ENCODE measurements around the gene SMPD4.
"Not testable (repeated sequence)": the region's sequence is repeated elsewhere in the genome, so short reads cannot be mapped to it uniquely, and the experiment has no call there.

The SMPD4 gene

DNA sequence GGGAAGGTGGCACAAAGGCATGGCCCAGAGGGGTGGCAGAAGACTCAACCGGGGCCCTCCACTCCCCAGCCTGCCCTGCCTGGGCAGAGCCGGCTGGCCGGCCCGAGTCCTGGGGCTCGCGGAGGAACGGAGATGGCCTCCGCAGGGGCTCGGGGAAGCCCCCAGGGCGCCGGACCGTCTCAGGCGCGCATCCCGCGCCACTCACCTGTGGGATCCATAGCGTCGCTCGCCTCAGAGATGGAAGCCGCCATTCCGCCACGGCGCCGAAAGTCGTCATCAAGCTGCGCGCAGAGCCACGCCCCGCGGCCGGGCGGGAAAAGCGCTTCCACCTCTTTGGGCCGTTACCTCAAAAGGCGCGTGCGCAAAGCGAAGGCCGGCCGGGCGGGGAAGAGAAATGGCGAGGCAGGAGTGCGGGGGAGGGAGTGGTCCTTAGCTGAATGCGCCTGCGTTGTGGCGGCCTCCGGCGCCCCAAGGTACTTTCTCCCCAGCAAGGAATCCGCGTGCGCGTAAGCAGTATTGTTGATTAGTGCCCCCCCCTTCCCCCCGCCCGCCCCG, at the start of gene SMPD4:
TSS of gene SMPD4 (minus strand) at position 278 of the 555 bp plus-strand sequence. CDS start 5,010 bp downstream, outside the sequence.
- DNase-seq: peak; percentile 93 to 97 (median 95)

GRCh38 chr2:130230907-130231306, 49.5 kb upstream of the SMPD4 start:
- DNase-seq: not testable (repeated sequence)

DNA sequence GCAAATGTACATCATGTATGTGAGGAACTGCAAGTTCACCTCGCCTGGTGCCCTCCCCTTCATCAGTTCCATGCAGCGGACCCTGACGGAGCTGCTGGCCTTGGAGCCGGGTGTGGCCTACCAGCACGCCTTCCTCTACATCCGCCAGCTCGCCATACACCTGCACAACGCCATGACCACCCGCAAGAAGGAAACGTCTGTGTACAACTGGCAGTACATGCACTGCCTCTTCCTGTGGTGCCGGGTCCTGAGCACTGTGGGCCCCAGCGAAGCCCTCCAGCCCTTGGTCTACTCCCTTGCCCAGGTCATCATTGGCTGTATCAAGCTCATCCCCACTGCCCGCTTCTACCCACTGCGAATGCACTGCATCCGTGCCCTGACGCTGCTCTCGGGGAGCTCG, 49.0 kb upstream of the SMPD4 start:
- DNase-seq: not testable (repeated sequence)

DNA sequence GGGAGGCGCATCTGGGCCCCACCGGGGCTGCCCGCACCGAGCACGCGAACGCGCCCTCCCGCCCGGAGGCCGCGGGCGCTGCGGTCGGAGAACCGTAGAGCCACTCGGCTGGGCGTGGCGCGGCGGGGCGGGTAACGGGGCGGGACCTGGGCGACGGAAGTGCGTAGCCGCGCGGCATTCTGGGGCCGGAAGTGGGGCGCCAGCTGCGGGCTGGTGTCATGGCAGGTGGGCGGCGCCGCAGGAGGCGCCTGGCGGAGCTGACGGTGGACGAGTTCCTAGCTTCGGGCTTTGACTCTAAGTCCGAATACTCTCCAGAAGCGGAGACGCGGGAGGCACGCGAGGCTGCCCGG, 47.7 kb upstream of the SMPD4 start:
- DNase-seq: not testable (repeated sequence)

DNA sequence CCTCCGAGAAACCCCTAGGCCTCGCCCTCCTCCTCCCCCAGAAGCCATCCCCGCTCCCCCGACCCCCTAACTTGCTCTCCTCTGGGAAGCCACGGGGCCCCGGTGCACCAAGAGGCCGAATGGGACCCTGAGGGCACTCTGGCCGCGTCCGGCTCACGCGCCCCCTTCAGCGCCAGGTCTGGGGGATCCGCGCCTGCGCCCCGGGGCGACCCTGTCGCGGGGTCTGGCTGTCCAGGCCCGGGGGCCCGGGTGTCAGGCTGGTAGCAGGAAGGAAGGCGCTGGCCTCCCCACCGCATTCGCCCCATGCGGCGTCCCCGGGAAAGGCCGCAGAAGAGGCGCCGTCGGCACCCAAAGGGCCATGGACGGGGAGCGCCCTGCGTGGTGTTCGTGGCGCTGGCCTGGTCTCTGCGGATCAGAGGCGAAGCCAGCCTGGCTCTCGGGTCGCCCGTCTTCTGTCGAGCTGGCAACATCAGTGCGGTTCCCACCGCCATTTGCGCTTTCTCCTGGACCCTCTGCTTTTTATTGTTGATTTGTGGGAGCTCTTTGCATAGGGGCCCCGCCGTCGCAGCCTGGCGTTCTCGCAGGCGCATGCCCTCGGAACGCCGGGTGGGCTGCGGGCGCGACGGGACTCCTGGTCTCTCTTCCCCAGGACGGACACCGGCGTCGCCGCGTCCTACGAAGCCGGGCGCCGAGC, 47.2 kb upstream of the SMPD4 start:
- DNase-seq: not testable (repeated sequence)

GRCh38 chr2:130228005-130228404, 46.6 kb upstream of the SMPD4 start:
- DNase-seq: not testable (repeated sequence)

DNA sequence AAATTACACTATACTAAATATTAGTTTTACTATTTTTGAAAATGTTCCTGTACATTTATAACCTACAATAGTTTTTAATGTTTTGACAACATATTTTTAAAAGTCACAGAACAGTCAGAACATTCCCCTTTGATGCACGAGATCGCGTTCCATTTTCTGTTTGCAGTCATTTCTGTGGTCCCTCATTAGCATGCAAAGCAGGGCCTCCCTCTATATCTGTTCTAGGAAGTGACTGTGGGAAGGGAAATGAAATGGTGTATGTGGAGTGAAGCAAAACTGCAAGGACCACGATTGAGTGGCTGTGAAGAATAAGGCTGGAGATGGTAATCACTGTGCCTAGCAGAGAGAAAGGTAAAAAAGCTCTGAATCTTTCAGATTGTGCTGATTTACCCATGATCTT, 41.1 kb upstream of the SMPD4 start:
- not testable (repeated sequence) for DNase-seq

DNA sequence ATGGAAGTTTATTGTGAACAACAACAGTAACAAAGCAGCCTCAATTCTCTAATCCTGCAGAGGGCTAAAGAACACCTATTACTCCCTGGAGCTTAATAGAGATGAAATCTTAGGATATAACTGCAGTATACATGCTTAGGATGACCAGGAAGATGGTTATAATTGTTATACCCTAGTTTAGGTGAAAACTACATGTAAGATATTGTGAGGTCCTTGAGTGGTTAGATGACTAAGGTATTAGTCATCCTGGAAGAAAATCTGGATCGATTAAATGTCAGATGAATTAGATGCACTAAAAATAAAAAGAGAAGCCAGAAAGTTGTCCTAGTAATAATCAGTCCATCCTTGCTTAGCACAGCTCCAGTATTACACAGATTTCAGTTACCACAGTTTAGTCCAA, 39.1 kb upstream of the SMPD4 start:
- DNase-seq: not testable (repeated sequence)

DNA sequence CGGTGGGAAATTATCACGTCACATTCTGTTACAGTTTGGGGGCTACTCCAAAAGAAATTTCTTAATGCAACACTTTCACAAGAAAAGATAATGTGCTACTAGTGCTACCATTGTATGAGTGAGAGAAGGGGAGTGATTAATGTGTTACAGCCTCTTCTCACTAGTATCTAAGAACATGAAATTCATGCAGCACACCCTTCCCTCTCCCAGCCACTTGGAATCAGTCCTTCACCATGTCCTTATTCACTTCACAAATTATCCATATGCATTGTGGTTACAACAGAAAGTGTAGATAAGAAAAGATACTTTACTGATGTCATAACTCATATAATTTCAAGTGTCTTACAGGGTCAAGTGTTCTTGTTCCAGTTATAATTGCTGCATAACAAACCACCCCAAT, 37.7 kb upstream of the SMPD4 start:
- DNase-seq: not testable (repeated sequence)

GRCh38 chr2:130207051-130207450, 25.6 kb upstream of the SMPD4 start:
- DNase-seq: not testable (repeated sequence)

- not testable (repeated sequence) for DNase-seq
Measured at GRCh38 chr2:130203150-130203549, 21.7 kb upstream of the SMPD4 start.

DNA sequence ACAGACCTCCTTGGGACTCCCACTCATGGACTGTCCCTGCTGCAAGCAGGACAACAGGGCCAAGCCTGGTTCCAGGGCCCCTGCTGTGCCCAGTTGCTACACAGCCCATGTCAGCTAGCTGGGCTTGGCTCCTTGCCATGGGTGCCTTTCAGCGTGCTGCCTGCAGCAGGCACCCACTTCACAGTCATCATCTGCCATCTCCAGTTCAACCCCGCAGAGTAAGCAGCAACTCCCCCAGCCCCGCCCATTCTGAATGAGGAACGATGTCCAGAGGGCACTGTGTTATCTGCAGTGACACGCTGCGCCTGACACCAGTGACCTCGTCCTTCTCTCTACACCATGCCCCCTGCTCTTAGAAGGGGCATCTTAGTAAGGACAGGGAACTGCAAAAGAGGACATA, 21.1 kb upstream of the SMPD4 start:
- not testable (repeated sequence) for DNase-seq

GRCh38 chr2:130198343-130198742, 16.9 kb upstream of the SMPD4 start, which contains the start of gene TUBA3E:
TUBA3E (minus strand) TSS chr2:130198439; CDS start chr2:130198360, 79 bp downstream.
- DNase-seq: no peak

DNA sequence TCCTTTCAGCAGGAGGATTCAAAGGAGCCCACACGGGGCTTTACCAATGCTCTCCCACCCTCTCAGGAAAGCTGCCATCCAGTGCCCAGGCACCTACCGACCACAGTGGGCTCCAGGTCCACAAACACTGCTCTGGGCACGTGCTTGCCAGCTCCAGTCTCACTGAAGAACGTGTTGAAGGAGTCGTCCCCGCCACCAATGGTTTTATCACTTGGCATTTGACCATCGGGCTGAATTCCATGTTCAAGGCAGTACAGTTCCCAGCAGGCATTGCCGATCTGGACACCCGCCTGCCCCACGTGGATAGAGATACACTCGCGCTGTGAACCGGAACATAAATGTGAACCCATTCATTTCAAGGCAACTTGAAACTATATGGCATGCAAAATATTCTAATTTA, 14.7 kb upstream of the SMPD4 start:
- DNase-seq: not testable (repeated sequence)

DNA sequence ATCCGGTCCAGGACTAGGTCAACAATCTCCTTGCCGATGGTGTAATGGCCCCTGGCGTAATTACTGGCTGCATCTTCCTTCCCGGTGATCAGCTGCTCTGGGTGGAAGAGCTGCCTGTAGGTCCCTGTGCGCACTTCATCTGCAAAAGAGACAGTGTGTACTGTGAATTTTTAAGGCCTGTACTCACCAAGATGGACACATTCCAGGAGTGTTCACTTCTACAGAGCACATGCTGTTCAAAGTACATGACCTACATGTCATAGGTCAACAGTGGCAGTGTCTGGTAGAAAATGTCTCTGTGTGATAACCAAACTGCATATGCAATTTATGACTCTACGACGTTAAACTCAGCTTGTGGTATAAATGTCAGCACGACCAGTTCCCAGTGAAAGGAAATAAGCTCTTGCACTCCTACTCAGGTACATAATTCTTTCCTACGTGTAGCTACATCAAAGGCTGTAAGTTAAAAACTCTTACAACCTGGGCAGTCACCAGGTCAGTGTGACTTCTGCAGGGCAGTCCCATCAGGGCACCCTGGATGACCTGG, 13.8 kb upstream of the SMPD4 start:
- DNase-seq: not testable (repeated sequence)

GRCh38 chr2:130193824-130194223, 12.4 kb upstream of the SMPD4 start:
- not testable (repeated sequence) for DNase-seq

GRCh38 chr2:130192451-130192850, 11.0 kb upstream of the SMPD4 start:
- not testable (repeated sequence) for DNase-seq

- not testable (repeated sequence) for DNase-seq
Measured at GRCh38 chr2:130191319-130191718, 9.9 kb upstream of the SMPD4 start.

- no peak for DNase-seq
Measured at GRCh38 chr2:130190237-130190636, 8.8 kb upstream of the SMPD4 start.

- DNase-seq: not testable (repeated sequence)
Measured at GRCh38 chr2:130188958-130189357, 7.6 kb upstream of the SMPD4 start.

- DNase-seq: not testable (repeated sequence)
Measured at GRCh38 chr2:130187859-130188792, 6.7 kb upstream of the SMPD4 start.

- no peak for DNase-seq
Measured at GRCh38 chr2:130187268-130187667, 5.9 kb upstream of the SMPD4 start.

- no peak for DNase-seq
Measured at GRCh38 chr2:130186391-130186790, 5.0 kb upstream of the SMPD4 start.
